ENCODE measurements around the gene DOCK2.
A peak's percentile ranks its signal among the peaks of the same experiment; 100 is the strongest.
"Not testable (repeated sequence)": the region's sequence is repeated elsewhere in the genome, so short reads cannot be mapped to it uniquely, and the experiment has no call there.

The DOCK2 gene

GRCh38 chr5:169764018-169764378 is 126.9 kb downstream of the DOCK2 start:
- Histone ChIP-seq H2BK12ac (ENCODE audit: low read length) (no peak overlapping the region), H2BK5ac (ENCODE audit: low read length) (no peak overlapping the region), H4K8ac (ENCODE audit: low read depth, low read length) (no peak overlapping the region), H3K4me2 (ENCODE audit: insufficient read depth, low read length, poor library complexity, severe bottlenecking) (no peak overlapping the region), H3K79me1 (ENCODE audit: low read depth, low read length) (no peaks in the 10 kb centered on the region), H3K27ac (replicated peaks; ENCODE audit: low read length) (no peak overlapping the region), H3K9ac (ENCODE audit: low read depth, low read length, poor library complexity) (no peak overlapping the region), H3K4me3 (ENCODE audit: low read length in 2 of 2) (no peak overlapping the region), H3K4me1 (ENCODE audit: control insufficient read depth in 2 of 2, insufficient read depth in 1 of 2, low read depth in 1 of 2, low read length in 2 of 2) (no peaks in the 10 kb centered on the region), H2AK5ac (ENCODE audit: low read depth, low read length) (no peak overlapping the region), H3K4ac (ENCODE audit: low read length) (no peak overlapping the region), H4K91ac (ENCODE audit: low read depth, low read length, poor library complexity) (no peak overlapping the region), H3K14ac (ENCODE audit: low read length) (no peak overlapping the region), H3K18ac (ENCODE audit: low read length) (no peak overlapping the region), H3K27me3 (ENCODE audit: control insufficient read depth in 3 of 3, insufficient read depth in 3 of 3, low read depth in 1 of 3, low read length in 3 of 3) (peaks cover 0 to 4% (median 0%) of the 10 kb centered on the region in 3 experiments), H3K23ac (ENCODE audit: low read depth, low read length, poor library complexity) (no peak overlapping the region), H2AFZ (ENCODE audit: low read length) (no peak overlapping the region), H2BK15ac (ENCODE audit: low read length) (no peak overlapping the region), H3K36me3 (replicated peaks in 1 of 2; ENCODE audit: control insufficient read depth in 2 of 2, insufficient read depth in 2 of 2, low read length in 2 of 2) (no peaks in the 10 kb centered on the region), H3K9me3 (replicated peaks in 1 of 2; ENCODE audit: control insufficient read depth in 2 of 2, insufficient read depth in 1 of 2, low read depth in 1 of 2, low read length in 2 of 2) (no peaks in the 10 kb centered on the region), H2BK120ac (ENCODE audit: low read depth, low read length) (no peak overlapping the region)
- no CpG with 5 or more reads among the region's 5 CpGs for whole genome bisulfite sequencing, 2 donors (ENCODE audit: extremely low coverage in 2 of 2, insufficient read length in 2 of 2, insufficient replicate concordance in 1 of 2)
- no peak for DNase-seq (ENCODE audit: low spot score)

- no peak overlapping the region for H2BK12ac ChIP-seq (ENCODE audit: low read length)
- no CpG with 5 or more reads among the region's 3 CpGs for WGBS, 2 donors (ENCODE audit: extremely low coverage in 2 of 2, insufficient read length in 2 of 2, insufficient replicate concordance in 1 of 2)
These were observed 128.3 kb downstream of the DOCK2 start for GRCh38 chr5:169765176-169765996.

DNA sequence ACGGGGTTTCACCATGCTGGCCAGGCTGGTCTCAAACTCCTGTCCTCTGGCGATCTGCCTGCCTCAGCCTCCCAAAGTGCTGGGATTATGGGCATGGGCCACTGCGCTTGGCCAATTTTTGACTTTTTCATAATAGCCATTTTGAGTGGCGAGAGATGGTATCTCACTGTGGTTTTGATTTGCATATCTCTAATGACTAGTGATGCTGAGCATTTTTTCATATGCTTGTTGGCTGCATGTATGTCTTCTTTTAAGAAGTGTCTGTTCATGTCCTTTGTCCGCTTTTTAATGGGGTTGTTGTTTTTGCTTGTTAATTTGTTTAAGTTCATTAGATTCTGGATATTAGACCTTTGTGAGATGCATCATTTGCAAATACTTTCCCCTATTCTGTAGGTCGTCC is 129.9 kb downstream of the DOCK2 start:
- H3K4ac ChIP-seq (ENCODE audit: low read length); H3K27me3 ChIP-seq (ENCODE audit: control insufficient read depth in 3 of 3, insufficient read depth in 3 of 3, low read depth in 1 of 3, low read length in 3 of 3); H3K18ac ChIP-seq (ENCODE audit: low read length); H2BK12ac ChIP-seq (ENCODE audit: low read length); H3K14ac ChIP-seq (ENCODE audit: low read length); H2AFZ ChIP-seq (ENCODE audit: low read length); H2AK5ac ChIP-seq (ENCODE audit: low read depth, low read length); H3K9me3 ChIP-seq (replicated peaks in 1 of 2; ENCODE audit: control insufficient read depth in 2 of 2, insufficient read depth in 1 of 2, low read depth in 1 of 2, low read length in 2 of 2); H3K9ac ChIP-seq (ENCODE audit: low read depth, low read length, poor library complexity); H2BK5ac ChIP-seq (ENCODE audit: low read length); H3K4me1 ChIP-seq (ENCODE audit: control insufficient read depth in 2 of 2, insufficient read depth in 1 of 2, low read depth in 1 of 2, low read length in 2 of 2); H3K4me3 ChIP-seq (ENCODE audit: low read length in 2 of 2); H3K4me2 ChIP-seq (ENCODE audit: insufficient read depth, low read length, poor library complexity, severe bottlenecking); H3K27ac ChIP-seq (replicated peaks; ENCODE audit: low read length); H2BK15ac ChIP-seq (ENCODE audit: low read length); H3K79me1 ChIP-seq (ENCODE audit: low read depth, low read length); H3K23ac ChIP-seq (ENCODE audit: low read depth, low read length, poor library complexity); DNase-seq (ENCODE audit: low spot score); H4K8ac ChIP-seq (ENCODE audit: low read depth, low read length); H3K36me3 ChIP-seq (replicated peaks in 1 of 2; ENCODE audit: control insufficient read depth in 2 of 2, insufficient read depth in 2 of 2, low read length in 2 of 2); H4K91ac ChIP-seq (ENCODE audit: low read depth, low read length, poor library complexity); H2BK120ac ChIP-seq (ENCODE audit: low read depth, low read length): not testable (repeated sequence)
- no CpG with 5 or more reads among the region's 6 CpGs for WGBS, 2 donors (ENCODE audit: extremely low coverage in 2 of 2, insufficient read length in 2 of 2, insufficient replicate concordance in 1 of 2)

More at GRCh38 chr5:169765176-169765996, 128.3 kb downstream of the DOCK2 start:
- no peak overlapping the region for H2BK120ac ChIP-seq (ENCODE audit: low read depth, low read length)
- H2AFZ ChIP-seq (ENCODE audit: low read length), result no peak overlapping the region
- H3K27me3 ChIP-seq (ENCODE audit: control insufficient read depth in 3 of 3, insufficient read depth in 3 of 3, low read depth in 1 of 3, low read length in 3 of 3), result peaks cover 0 to 4% (median 0%) of the 10 kb centered on the region in 3 experiments
- H3K27ac ChIP-seq (replicated peaks; ENCODE audit: low read length), result no peak overlapping the region
- no peak overlapping the region for H3K4me2 ChIP-seq (ENCODE audit: insufficient read depth, low read length, poor library complexity, severe bottlenecking)
- no peak overlapping the region for H3K4ac ChIP-seq (ENCODE audit: low read length)
- no peak overlapping the region for H3K23ac ChIP-seq (ENCODE audit: low read depth, low read length, poor library complexity)
- no peak overlapping the region for H4K8ac ChIP-seq (ENCODE audit: low read depth, low read length)
- H2BK5ac ChIP-seq (ENCODE audit: low read length), result no peak overlapping the region
- H2AK5ac ChIP-seq (ENCODE audit: low read depth, low read length), result no peak overlapping the region
- no peak overlapping the region for H4K91ac ChIP-seq (ENCODE audit: low read depth, low read length, poor library complexity)
- H3K9me3 ChIP-seq (replicated peaks in 1 of 2; ENCODE audit: control insufficient read depth in 2 of 2, insufficient read depth in 1 of 2, low read depth in 1 of 2, low read length in 2 of 2), result no peaks in the 10 kb centered on the region
- no peak overlapping the region for H3K4me3 ChIP-seq (ENCODE audit: low read length in 2 of 2)
- H3K4me1 ChIP-seq (ENCODE audit: control insufficient read depth in 2 of 2, insufficient read depth in 1 of 2, low read depth in 1 of 2, low read length in 2 of 2), result no peaks in the 10 kb centered on the region
- no peaks in the 10 kb centered on the region for H3K36me3 ChIP-seq (replicated peaks in 1 of 2; ENCODE audit: control insufficient read depth in 2 of 2, insufficient read depth in 2 of 2, low read length in 2 of 2)
- no peak overlapping the region for H2BK15ac ChIP-seq (ENCODE audit: low read length)
- no peak overlapping the region for H3K9ac ChIP-seq (ENCODE audit: low read depth, low read length, poor library complexity)
- no peak for DNase-seq (ENCODE audit: low spot score)
- no peaks in the 10 kb centered on the region for H3K79me1 ChIP-seq (ENCODE audit: low read depth, low read length)
- H3K14ac ChIP-seq (ENCODE audit: low read length), result no peak overlapping the region
- no peak overlapping the region for H3K18ac ChIP-seq (ENCODE audit: low read length)

DNA sequence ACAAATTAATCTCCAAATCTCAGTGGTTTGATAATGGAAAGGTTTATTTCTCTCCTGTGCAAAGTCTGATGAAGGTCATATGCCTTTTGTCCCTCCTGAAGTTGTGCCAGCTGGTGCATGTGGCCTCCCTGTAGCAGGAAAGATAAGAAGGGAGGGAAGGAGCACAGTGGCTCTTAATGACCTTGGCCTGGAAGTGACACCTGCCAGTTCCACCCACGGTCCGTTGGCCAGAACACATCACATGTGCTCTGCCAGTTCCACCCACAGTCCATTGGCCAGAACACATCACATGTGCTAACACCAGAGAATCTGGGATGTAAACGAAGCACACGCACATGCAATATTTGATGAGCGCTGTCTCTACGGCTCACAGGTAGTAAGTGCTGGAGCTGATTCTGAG is 130.9 kb downstream of the DOCK2 start:
- Histone ChIP-seq H3K4me2 (ENCODE audit: insufficient read depth, low read length, poor library complexity, severe bottlenecking) (no peak overlapping the region), H3K9ac (ENCODE audit: low read depth, low read length, poor library complexity) (no peak overlapping the region), H3K14ac (ENCODE audit: low read length) (no peak overlapping the region), H3K4me1 (ENCODE audit: control insufficient read depth in 2 of 2, insufficient read depth in 1 of 2, low read depth in 1 of 2, low read length in 2 of 2) (no peaks in the 10 kb centered on the region), H3K23ac (ENCODE audit: low read depth, low read length, poor library complexity) (peak overlapping the region; percentile 56), H2BK120ac (ENCODE audit: low read depth, low read length) (no peak overlapping the region), H2BK15ac (ENCODE audit: low read length) (no peak overlapping the region), H3K79me1 (ENCODE audit: low read depth, low read length) (no peaks in the 10 kb centered on the region), H2BK12ac (ENCODE audit: low read length) (no peak overlapping the region), H2BK5ac (ENCODE audit: low read length) (no peak overlapping the region), H2AK5ac (ENCODE audit: low read depth, low read length) (no peak overlapping the region), H3K18ac (ENCODE audit: low read length) (peak overlapping the region; percentile 55), H2AFZ (ENCODE audit: low read length) (no peak overlapping the region), H3K9me3 (replicated peaks in 1 of 2; ENCODE audit: control insufficient read depth in 2 of 2, insufficient read depth in 1 of 2, low read depth in 1 of 2, low read length in 2 of 2) (no peaks in the 10 kb centered on the region), H3K36me3 (replicated peaks in 1 of 2; ENCODE audit: control insufficient read depth in 2 of 2, insufficient read depth in 2 of 2, low read length in 2 of 2) (no peaks in the 10 kb centered on the region), H3K27ac (replicated peaks; ENCODE audit: low read length) (no peak overlapping the region), H4K8ac (ENCODE audit: low read depth, low read length) (no peak overlapping the region), H4K91ac (ENCODE audit: low read depth, low read length, poor library complexity) (no peak overlapping the region), H3K4me3 (ENCODE audit: low read length in 2 of 2) (no peak overlapping the region), H3K4ac (ENCODE audit: low read length) (no peak overlapping the region), H3K27me3 (ENCODE audit: control insufficient read depth in 3 of 3, insufficient read depth in 3 of 3, low read depth in 1 of 3, low read length in 3 of 3) (peaks cover 0 to 4% (median 0%) of the 10 kb centered on the region in 3 experiments)
- no peak for DNase-seq (ENCODE audit: low spot score)
- no CpG with 5 or more reads among the region's 6 CpGs for WGBS, 2 donors (ENCODE audit: extremely low coverage in 2 of 2, insufficient read length in 2 of 2, insufficient replicate concordance in 1 of 2)

All from neuronal stem cell (in vitro differentiated cells).